ENCODE results near the gene FTO. TPM values are rescaled to one million over a fixed set of nuclear protein-coding genes. Genes with fewer than 3 reads are reported as not detected.

Gene FTO
- total RNA-seq, 4 donors from 2014 or later = 64.4 to 116 (median 71.3) TPM

- H3K9me3 ChIP-seq = no peaks in the 10 kb centered on the region
- no peaks in the 10 kb centered on the region for H3K36me3 ChIP-seq
- WGBS = 65% methylated on average over 3 of the region's 3 CpGs
- H3K27ac ChIP-seq = no peak overlapping the region
- DNase-seq (ENCODE audit: low spot score in 2 of 2) = no peak
- TF ChIP-seq EP300 (IDR thresholded peaks at IDR 0.05) = no peak
- TF ChIP-seq, protein P1, sequence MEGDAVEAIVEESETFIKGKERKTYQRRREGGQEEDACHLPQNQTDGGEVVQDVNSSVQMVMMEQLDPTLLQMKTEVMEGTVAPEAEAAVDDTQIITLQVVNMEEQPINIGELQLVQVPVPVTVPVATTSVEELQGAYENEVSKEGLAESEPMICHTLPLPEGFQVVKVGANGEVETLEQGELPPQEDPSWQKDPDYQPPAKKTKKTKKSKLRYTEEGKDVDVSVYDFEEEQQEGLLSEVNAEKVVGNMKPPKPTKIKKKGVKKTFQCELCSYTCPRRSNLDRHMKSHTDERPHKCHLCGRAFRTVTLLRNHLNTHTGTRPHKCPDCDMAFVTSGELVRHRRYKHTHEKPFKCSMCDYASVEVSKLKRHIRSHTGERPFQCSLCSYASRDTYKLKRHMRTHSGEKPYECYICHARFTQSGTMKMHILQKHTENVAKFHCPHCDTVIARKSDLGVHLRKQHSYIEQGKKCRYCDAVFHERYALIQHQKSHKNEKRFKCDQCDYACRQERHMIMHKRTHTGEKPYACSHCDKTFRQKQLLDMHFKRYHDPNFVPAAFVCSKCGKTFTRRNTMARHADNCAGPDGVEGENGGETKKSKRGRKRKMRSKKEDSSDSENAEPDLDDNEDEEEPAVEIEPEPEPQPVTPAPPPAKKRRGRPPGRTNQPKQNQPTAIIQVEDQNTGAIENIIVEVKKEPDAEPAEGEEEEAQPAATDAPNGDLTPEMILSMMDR (IDR thresholded peaks at IDR 0.05) = no peak
- no peak overlapping the region for H3K4me3 ChIP-seq
- no peaks in the 10 kb centered on the region for H3K27me3 ChIP-seq
- peaks cover 29% of the 10 kb centered on the region for H3K4me1 ChIP-seq
Observed at GRCh38 chr16:53982631-53983042, 278.7 kb downstream of the FTO start.

DNA sequence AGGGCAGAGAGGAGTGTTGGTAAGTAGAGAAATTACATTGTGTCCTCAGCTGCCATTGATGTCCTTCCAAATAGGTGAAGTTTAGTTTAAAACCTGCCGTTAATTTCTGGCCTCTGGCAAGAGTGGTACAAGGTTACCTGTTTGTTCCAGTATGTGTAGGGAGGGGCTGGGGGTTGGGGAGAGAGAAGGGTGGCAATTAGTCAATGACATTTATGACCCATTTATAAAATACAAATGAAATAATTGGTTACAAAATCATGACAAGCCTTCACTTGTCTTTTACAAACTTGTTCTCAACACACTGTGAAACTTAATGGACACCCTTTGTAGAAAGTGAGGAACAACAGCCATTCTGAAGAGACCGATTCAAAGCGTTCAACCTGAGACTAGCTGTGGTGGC, 281.0 kb downstream of the FTO start:
- no peak for DNase-seq (ENCODE audit: low spot score in 2 of 2)
- 78% methylated on average over 3 of the region's 3 CpGs for WGBS

DNA sequence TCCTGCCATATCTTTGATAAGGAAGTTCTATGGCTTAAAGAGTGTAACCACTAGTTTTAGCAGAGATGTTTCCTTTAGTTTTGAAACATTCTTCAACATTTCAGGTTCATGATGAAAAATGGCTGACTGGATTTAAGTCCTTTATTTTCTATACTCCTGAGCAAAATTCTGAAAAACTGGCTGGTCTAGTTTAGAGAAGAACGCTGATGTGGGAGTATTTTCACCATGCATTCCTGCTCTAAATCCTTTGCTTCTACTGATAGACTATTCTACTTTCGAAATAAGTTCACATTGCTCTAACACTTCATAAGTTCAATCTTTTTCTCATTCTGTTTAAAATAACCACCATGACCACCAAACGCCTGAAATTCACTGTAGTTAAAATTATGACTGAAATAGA, 281.9 kb downstream of the FTO start:
- Histone ChIP-seq H3K36me3 (no peaks in the 10 kb centered on the region), H3K27me3 (no peaks in the 10 kb centered on the region), H3K4me1 (peaks cover 23% of the 10 kb centered on the region), H3K4me3 (no peak overlapping the region), H3K9me3 (no peaks in the 10 kb centered on the region), H3K27ac (peak overlapping the region; percentile 72)
- no peak for TF ChIP-seq EP300 (IDR thresholded peaks at IDR 0.05)
- TF ChIP-seq POLR2AphosphoS5 (IDR thresholded peaks at IDR 0.05) = no peak
- TF ChIP-seq POLR2A (IDR thresholded peaks at IDR 0.05) = no peak
- TF ChIP-seq, protein P1 (IDR thresholded peaks at IDR 0.05) = no peak
- WGBS = 82% methylated on average over 3 of the region's 3 CpGs
- no peak for DNase-seq (ENCODE audit: low spot score in 2 of 2)

More for the DNA sequence above, 281.0 kb downstream of the FTO start:
- Histone ChIP-seq H3K27ac (peak overlapping the region; percentile 72), H3K4me1 (peaks cover 26% of the 10 kb centered on the region), H3K4me3 (no peak overlapping the region), H3K27me3 (no peaks in the 10 kb centered on the region), H3K36me3 (no peaks in the 10 kb centered on the region), H3K9me3 (no peaks in the 10 kb centered on the region)
- TF ChIP-seq POLR2AphosphoS5 (IDR thresholded peaks at IDR 0.05) = no peak
- TF ChIP-seq, protein P1 (IDR thresholded peaks at IDR 0.05) = no peak
- TF ChIP-seq POLR2A (IDR thresholded peaks at IDR 0.05) = no peak
- no peak for TF ChIP-seq EP300 (IDR thresholded peaks at IDR 0.05)

DNA sequence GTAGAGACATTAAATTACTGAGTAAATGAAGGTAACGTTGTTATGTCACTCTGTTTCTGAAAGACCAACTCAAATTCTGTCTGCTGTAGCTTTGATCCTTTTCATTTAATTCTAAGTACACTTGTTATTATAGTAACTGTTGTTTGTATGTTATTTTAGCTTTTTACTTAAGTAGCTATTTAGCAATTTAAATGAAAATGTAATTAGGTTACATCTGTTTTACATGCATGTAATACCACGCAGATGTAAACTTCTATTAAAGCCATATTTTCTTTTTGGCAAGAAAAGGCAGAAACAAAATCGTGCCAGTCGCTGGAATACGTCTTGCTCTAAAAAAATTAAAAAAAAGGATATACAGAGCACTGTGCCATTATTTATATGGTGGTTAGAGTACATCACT, 282.8 kb downstream of the FTO start:
- peaks cover 30% of the 10 kb centered on the region for H3K4me1 ChIP-seq
- no peak for DNase-seq (ENCODE audit: low spot score in 2 of 2)
- H3K9me3 ChIP-seq = no peaks in the 10 kb centered on the region
- 75% methylated on average over 5 of the region's 5 CpGs for WGBS
- H3K36me3 ChIP-seq = no peaks in the 10 kb centered on the region
- no peak overlapping the region for H3K4me3 ChIP-seq
- H3K27me3 ChIP-seq = no peaks in the 10 kb centered on the region
- no peak overlapping the region for H3K27ac ChIP-seq
- TF ChIP-seq, protein P1 (IDR thresholded peaks at IDR 0.05) = no peak
- no peak for TF ChIP-seq POLR2AphosphoS5 (IDR thresholded peaks at IDR 0.05)
- TF ChIP-seq POLR2A (IDR thresholded peaks at IDR 0.05) = no peak
- TF ChIP-seq EP300 (IDR thresholded peaks at IDR 0.05) = no peak

DNA sequence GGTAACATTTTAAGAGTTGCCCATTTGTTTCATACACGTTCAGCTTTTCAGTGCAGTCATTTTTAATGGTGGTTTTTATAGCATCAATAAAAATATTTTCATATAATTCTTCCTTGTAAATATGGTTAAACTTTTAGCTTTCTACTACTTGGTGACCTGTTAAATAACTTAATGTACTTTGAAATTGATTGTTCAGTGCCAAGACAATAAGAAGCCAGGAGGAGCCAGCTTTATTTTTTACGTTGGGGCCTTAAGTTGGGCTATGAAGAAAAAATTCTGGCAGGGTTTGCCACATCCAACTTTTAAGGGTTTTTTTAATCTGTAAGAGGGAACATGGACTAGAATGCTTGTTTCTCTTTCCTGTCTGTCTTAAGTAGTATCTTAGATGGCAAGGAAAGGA, 284.2 kb downstream of the FTO start:
- Histone ChIP-seq H3K27ac (no peak overlapping the region), H3K9me3 (no peaks in the 10 kb centered on the region), H3K4me3 (no peak overlapping the region), H3K36me3 (no peaks in the 10 kb centered on the region), H3K27me3 (no peaks in the 10 kb centered on the region), H3K4me1 (peaks cover 30% of the 10 kb centered on the region)
- 63% methylated on average over 2 of the region's 2 CpGs for WGBS
- TF ChIP-seq, protein P1 (IDR thresholded peaks at IDR 0.05) = no peak
- TF ChIP-seq POLR2A (IDR thresholded peaks at IDR 0.05) (no peak), POLR2AphosphoS5 (IDR thresholded peaks at IDR 0.05) (no peak), EP300 (IDR thresholded peaks at IDR 0.05) (no peak)
- DNase-seq (ENCODE audit: low spot score in 2 of 2) = no peak
